ENCODE measurements around the gene MIEF1. TPM values are rescaled to one million over a fixed set of nuclear protein-coding genes. Genes with fewer than 3 reads are reported as not detected.

MIEF1 gene
- total RNA-seq, 1 donor from 2014 or later = 59.4 TPM

- peaks cover 19% of the 10 kb centered on the region for H3K4me1 Mint-ChIP-seq (ENCODE audit: low read depth)
- H3K4me3 Mint-ChIP-seq = no peak overlapping the region
- no peak overlapping the region for H3K27ac Mint-ChIP-seq
- no peaks in the 10 kb centered on the region for H3K36me3 Mint-ChIP-seq (ENCODE audit: low read depth)
- H3K9me3 Mint-ChIP-seq = no peaks in the 10 kb centered on the region
- no peaks in the 10 kb centered on the region for H3K27me3 Mint-ChIP-seq (ENCODE audit: insufficient read depth)
- no peak for DNase-seq (ENCODE audit: low spot score)
- intact Hi-C loops (cut with micrococcal nuclease) = no loop called here
Observed at GRCh38 chr22:39474351-39475111, 27.6 kb upstream of the MIEF1 start.

GRCh38 chr22:39475337-39475736 is 26.8 kb upstream of the MIEF1 start:
- Mint-ChIP-seq H3K4me3 (no peak overlapping the region), H3K36me3 (ENCODE audit: low read depth) (no peaks in the 10 kb centered on the region), H3K9me3 (no peaks in the 10 kb centered on the region), H3K4me1 (ENCODE audit: low read depth) (peaks cover 19% of the 10 kb centered on the region), H3K27me3 (ENCODE audit: insufficient read depth) (no peaks in the 10 kb centered on the region), H3K27ac (no peak overlapping the region)
- no peak for DNase-seq (ENCODE audit: low spot score)
- intact Hi-C loops (cut with micrococcal nuclease) = no loop called here

- DNase-seq (ENCODE audit: low spot score) = no peak
- Mint-ChIP-seq H3K36me3 (ENCODE audit: low read depth) (no peaks in the 10 kb centered on the region), H3K4me1 (ENCODE audit: low read depth) (peaks cover 19% of the 10 kb centered on the region), H3K27me3 (ENCODE audit: insufficient read depth) (peaks cover 3% of the 10 kb centered on the region), H3K9me3 (no peaks in the 10 kb centered on the region), H3K27ac (no peak overlapping the region), H3K4me3 (no peak overlapping the region)
- intact Hi-C loops (cut with micrococcal nuclease) = no loop called here
Observed at GRCh38 chr22:39475902-39476301, 26.2 kb upstream of the MIEF1 start.

- Mint-ChIP-seq H3K9me3 (no peaks in the 10 kb centered on the region), H3K4me3 (no peak overlapping the region)
- DNase-seq (ENCODE audit: low spot score) = no peak
Observed at GRCh38 chr22:39476664-39477063, 25.4 kb upstream of the MIEF1 start.

GRCh38 chr22:39477542-39477941 is 24.5 kb upstream of the MIEF1 start:
- intact Hi-C loops (cut with micrococcal nuclease) = no loop called here
- DNase-seq (ENCODE audit: low spot score) = no peak
- no peak overlapping the region for H3K27ac Mint-ChIP-seq

More at GRCh38 chr22:39476664-39477063, 25.4 kb upstream of the MIEF1 start:
- H3K4me1 Mint-ChIP-seq (ENCODE audit: low read depth) = peaks cover 15% of the 10 kb centered on the region
- no peak overlapping the region for H3K27ac Mint-ChIP-seq
- peaks cover 3% of the 10 kb centered on the region for H3K27me3 Mint-ChIP-seq (ENCODE audit: insufficient read depth)
- intact Hi-C loops (cut with micrococcal nuclease) = no loop called here
- no peaks in the 10 kb centered on the region for H3K36me3 Mint-ChIP-seq (ENCODE audit: low read depth)

GRCh38 chr22:39478441-39478850 is 23.6 kb upstream of the MIEF1 start:
- DNase-seq (ENCODE audit: low spot score) = peak; percentile 14
- Mint-ChIP-seq H3K36me3 (ENCODE audit: low read depth) (no peaks in the 10 kb centered on the region), H3K9me3 (no peaks in the 10 kb centered on the region), H3K27ac (no peak overlapping the region), H3K4me1 (ENCODE audit: low read depth) (no peaks in the 10 kb centered on the region), H3K4me3 (no peak overlapping the region), H3K27me3 (ENCODE audit: insufficient read depth) (peaks cover 3% of the 10 kb centered on the region)
- intact Hi-C loops (cut with micrococcal nuclease) = no loop called here

More at GRCh38 chr22:39477542-39477941, 24.5 kb upstream of the MIEF1 start:
- Mint-ChIP-seq H3K4me3 (no peak overlapping the region), H3K4me1 (ENCODE audit: low read depth) (peaks cover 6% of the 10 kb centered on the region), H3K9me3 (no peaks in the 10 kb centered on the region), H3K36me3 (ENCODE audit: low read depth) (no peaks in the 10 kb centered on the region), H3K27me3 (ENCODE audit: insufficient read depth) (peaks cover 3% of the 10 kb centered on the region)

- intact Hi-C loops (cut with micrococcal nuclease) = no loop called here
- no peak for DNase-seq (ENCODE audit: low spot score)
- Mint-ChIP-seq H3K9me3 (no peaks in the 10 kb centered on the region), H3K27me3 (ENCODE audit: insufficient read depth) (peaks cover 3% of the 10 kb centered on the region), H3K4me3 (no peak overlapping the region), H3K27ac (no peak overlapping the region), H3K36me3 (ENCODE audit: low read depth) (no peaks in the 10 kb centered on the region), H3K4me1 (ENCODE audit: low read depth) (no peaks in the 10 kb centered on the region)
Observed at GRCh38 chr22:39479254-39479653, 22.8 kb upstream of the MIEF1 start.

GRCh38 chr22:39480557-39480956 is 21.5 kb upstream of the MIEF1 start:
- DNase-seq (ENCODE audit: low spot score) = no peak
- no peak overlapping the region for H3K27ac Mint-ChIP-seq
- H3K27me3 Mint-ChIP-seq (ENCODE audit: insufficient read depth) = peaks cover 3% of the 10 kb centered on the region
- H3K4me3 Mint-ChIP-seq = no peak overlapping the region
- H3K9me3 Mint-ChIP-seq = no peaks in the 10 kb centered on the region
- H3K36me3 Mint-ChIP-seq (ENCODE audit: low read depth) = no peaks in the 10 kb centered on the region
- intact Hi-C loops (cut with micrococcal nuclease) = no loop called here
- H3K4me1 Mint-ChIP-seq (ENCODE audit: low read depth) = no peaks in the 10 kb centered on the region

- Mint-ChIP-seq H3K9me3 (no peaks in the 10 kb centered on the region), H3K27ac (no peak overlapping the region), H3K4me1 (ENCODE audit: low read depth) (no peaks in the 10 kb centered on the region), H3K36me3 (ENCODE audit: low read depth) (no peaks in the 10 kb centered on the region), H3K27me3 (ENCODE audit: insufficient read depth) (peaks cover 3% of the 10 kb centered on the region), H3K4me3 (no peak overlapping the region)
- intact Hi-C loops (cut with micrococcal nuclease) = no loop called here
- DNase-seq (ENCODE audit: low spot score) = no peak
Observed at GRCh38 chr22:39481054-39481453, 21.0 kb upstream of the MIEF1 start.

GRCh38 chr22:39481595-39481994 is 20.5 kb upstream of the MIEF1 start:
- no peak overlapping the region for H3K27ac Mint-ChIP-seq

GRCh38 chr22:39482768-39483167 is 19.3 kb upstream of the MIEF1 start:
- H3K4me3 Mint-ChIP-seq = no peak overlapping the region
- intact Hi-C loops (cut with micrococcal nuclease) = no loop called here
- H3K27ac Mint-ChIP-seq = no peak overlapping the region
- no peak for DNase-seq (ENCODE audit: low spot score)
- peaks cover 3% of the 10 kb centered on the region for H3K27me3 Mint-ChIP-seq (ENCODE audit: insufficient read depth)
- no peaks in the 10 kb centered on the region for H3K4me1 Mint-ChIP-seq (ENCODE audit: low read depth)
- no peaks in the 10 kb centered on the region for H3K36me3 Mint-ChIP-seq (ENCODE audit: low read depth)
- H3K9me3 Mint-ChIP-seq = no peaks in the 10 kb centered on the region

More at GRCh38 chr22:39481595-39481994, 20.5 kb upstream of the MIEF1 start:
- no peaks in the 10 kb centered on the region for H3K36me3 Mint-ChIP-seq (ENCODE audit: low read depth)
- DNase-seq (ENCODE audit: low spot score) = no peak
- intact Hi-C loops (cut with micrococcal nuclease) = no loop called here
- no peaks in the 10 kb centered on the region for H3K4me1 Mint-ChIP-seq (ENCODE audit: low read depth)
- H3K27me3 Mint-ChIP-seq (ENCODE audit: insufficient read depth) = peaks cover 3% of the 10 kb centered on the region
- no peak overlapping the region for H3K4me3 Mint-ChIP-seq
- H3K9me3 Mint-ChIP-seq = no peaks in the 10 kb centered on the region

- Mint-ChIP-seq H3K36me3 (ENCODE audit: low read depth) (no peaks in the 10 kb centered on the region), H3K4me1 (ENCODE audit: low read depth) (peaks cover 10% of the 10 kb centered on the region), H3K9me3 (no peaks in the 10 kb centered on the region), H3K4me3 (no peak overlapping the region), H3K27me3 (ENCODE audit: insufficient read depth) (peaks cover 2% of the 10 kb centered on the region), H3K27ac (no peak overlapping the region)
- no peak for DNase-seq (ENCODE audit: low spot score)
- intact Hi-C loops (cut with micrococcal nuclease) = no loop called here
Observed at GRCh38 chr22:39486951-39487825, 14.9 kb upstream of the MIEF1 start.

- no peaks in the 10 kb centered on the region for H3K36me3 Mint-ChIP-seq (ENCODE audit: low read depth)
- H3K4me1 Mint-ChIP-seq (ENCODE audit: low read depth) = peaks cover 10% of the 10 kb centered on the region
- H3K4me3 Mint-ChIP-seq = no peak overlapping the region
- no peak for DNase-seq (ENCODE audit: low spot score)
- intact Hi-C loops (cut with micrococcal nuclease) = no loop called here
- H3K27ac Mint-ChIP-seq = no peak overlapping the region
- H3K9me3 Mint-ChIP-seq = no peaks in the 10 kb centered on the region
- H3K27me3 Mint-ChIP-seq (ENCODE audit: insufficient read depth) = peaks cover 2% of the 10 kb centered on the region
Observed at GRCh38 chr22:39487826-39488520, 14.1 kb upstream of the MIEF1 start.

All from activated T-helper 1 cell treated with anti-CD3 and anti-CD28 coated beads, Interleukin-12 subunit alpha, Interleukin-12 subunit beta, Interleukin-2, Interleukin-4 antibody, amounts not matched to agents 30 ng/mL and 10 ng/mL and 1 ng/mL, durations not matched to agents 14 hours and 24 hours and 36 hours (primary cell).